Kidney glomerular epithelial cell (primary cell): Measurements from ENCODE around the gene TM4SF18.

Experiments
- DNase-seq: peaks from one replicate; lab custom pipeline; 2025; lab: John Stamatoyannopoulos, UW

The TM4SF18 gene

DNA sequence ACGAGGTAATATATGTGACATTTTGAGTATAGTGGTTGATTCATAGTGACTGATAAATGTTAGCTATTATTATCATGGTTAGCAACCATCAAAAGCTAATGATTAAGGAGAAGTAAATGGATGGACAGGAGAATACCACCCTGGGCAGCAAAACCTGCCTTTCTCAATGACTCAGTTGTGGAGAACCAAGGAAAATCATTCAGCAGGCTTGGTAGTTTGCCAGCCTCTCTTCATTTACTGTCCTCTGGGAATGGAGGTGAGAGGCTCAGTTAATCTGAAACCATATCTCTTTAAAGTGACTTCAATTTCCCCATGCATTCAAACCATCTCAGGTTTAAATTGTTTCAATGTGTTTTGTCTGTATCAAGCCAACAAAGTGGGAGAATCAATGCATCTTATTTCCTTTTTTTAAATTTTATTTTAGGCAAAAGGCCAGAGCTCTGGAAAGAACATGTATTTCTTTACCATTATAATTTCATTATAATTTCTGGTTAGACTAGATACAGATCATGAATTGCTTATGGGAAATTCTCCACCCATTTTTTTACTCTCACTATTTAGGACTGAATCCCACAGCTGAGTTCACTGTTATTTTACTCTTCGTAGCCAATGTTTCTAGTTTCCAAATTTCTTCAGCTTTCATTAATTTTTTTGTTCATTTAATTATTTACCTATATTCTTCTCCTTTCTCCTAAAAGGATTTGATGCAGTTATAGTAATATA, 2.7 kb downstream of the TM4SF18 start:
- peak; percentile 59 for DNase-seq

DNA sequence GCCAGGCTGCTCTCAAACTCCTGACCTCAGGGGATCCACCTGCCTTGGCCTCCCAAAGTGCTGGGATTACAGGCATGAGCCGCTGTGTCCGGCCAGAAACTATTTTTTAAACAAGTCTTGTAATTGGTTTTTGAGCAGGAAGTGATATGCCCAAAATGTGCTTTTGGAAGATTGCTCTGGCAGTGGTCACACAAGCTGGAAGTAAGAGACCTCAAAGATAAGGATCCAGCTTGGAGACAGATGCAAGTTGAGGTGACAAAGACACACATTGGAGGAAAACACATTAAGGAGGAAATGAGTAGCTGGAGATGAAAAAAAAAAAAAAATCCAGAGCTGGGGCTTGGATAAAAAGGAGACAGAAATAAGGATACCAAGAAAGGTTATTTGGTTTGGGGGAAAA, 6.3 kb downstream of the TM4SF18 start:
- DNase-seq: no peak

DNA sequence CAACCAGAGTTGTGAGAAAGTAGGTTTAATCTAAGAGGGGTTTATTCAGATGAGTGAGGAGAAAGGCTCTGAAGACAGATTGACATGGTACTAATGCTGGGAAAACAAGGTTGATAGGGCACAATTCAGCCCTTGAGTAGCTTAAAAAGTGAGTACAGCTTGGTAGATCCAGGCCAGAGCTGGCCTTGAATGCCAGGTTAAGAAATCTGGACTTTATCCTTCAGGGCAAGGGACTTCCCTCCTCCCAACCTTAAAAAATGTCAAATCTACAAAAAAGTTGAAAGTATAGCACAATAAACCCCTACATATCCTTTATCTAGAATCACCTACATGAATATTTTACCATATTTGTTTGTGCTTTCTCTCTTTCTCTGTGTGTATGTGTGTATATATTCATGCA, 7.9 kb downstream of the TM4SF18 start:
- DNase-seq: no peak

DNA sequence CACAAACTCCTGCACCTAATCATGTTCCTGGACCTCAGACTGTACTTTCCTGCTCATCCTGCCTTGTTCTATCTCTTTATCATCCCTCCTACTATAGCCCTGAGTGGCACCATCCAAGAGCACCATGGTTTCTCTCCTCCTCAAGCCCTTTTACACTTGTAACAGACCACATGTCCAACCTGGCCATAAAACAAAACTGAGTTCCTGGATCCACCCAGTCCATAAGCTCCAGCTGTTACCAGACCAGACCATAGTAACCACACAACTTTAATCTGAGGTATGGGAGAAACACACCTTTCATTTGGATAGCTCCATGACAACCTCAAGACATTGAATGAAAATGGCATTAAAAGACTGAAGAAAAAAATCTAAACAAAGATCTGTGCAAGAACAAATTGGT, 9.1 kb downstream of the TM4SF18 start:
- no peak for DNase-seq

DNA sequence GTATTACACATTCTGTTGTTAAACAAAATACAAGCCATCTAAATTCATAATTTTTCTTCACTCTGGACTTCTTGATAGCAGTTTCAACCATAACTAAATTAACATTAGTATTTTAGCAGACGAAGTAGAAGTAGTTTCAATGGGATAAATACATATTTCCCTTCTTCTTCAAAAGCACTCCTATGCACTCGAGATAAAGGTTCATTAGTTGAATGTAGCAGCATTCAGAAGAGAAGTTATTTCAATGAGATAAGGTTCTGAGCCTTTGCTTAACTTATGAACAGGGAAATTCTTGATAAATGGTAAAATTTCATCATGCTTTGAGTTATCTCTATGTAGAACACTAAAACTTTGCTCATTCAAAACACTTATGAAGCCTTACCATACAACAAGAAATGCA, 11.8 kb downstream of the TM4SF18 start:
- no peak for DNase-seq

DNA sequence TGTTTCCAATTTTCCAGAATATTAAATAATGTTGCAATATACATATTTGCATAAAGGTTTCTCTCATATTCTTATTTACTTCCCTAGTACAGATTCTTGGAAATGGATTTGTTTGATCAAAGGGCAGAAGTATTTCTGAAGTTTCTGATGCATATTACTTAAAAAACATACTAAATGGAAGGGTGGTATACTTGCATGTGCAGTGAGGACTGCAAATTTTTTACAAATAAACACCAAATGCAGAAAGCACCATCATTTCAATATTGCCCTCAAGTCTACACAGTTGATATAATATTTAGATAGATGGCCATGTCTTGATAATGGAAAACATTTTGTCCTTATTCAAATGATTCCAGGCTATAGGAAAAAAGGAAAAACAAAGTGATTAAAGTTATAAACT, 12.3 kb downstream of the TM4SF18 start:
- no peak for DNase-seq

DNA sequence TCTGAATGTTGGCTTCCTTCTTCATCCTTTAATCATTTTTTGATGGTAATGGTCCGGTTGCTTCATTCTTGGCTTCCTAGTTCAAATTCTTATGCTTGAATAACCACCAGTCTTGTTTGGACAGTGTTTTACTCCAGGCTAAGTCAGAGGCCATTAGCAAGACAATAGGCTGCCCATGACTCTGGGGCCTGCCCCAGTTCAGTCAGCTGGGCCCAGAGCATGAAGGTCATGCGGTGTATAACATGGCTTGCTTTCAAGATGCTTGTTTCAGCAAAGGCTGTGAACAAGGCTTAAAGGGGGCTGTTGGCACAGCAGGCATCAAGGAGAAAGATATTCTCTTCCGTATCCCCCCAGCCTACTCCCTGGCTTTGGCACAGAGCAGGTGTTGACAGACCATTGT, 13.7 kb downstream of the TM4SF18 start:
- no peak for DNase-seq

DNA sequence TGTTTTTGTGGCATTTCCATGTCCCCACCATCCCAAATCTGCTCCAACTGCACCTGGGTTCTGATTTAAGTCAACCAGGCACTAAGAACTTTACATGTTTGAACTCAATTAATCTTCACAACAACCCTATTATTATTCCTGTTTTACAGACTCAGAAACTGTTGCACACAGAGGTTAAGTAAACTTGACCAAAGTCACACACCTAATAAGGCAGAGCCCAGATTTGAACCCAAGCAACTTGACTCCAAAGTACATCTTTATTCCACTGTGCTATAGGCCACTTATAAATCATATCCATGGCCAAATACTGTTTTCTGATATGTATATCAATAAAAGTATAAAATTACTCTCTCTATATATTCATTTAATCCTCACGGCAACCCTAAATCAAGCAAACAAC, 16.4 kb downstream of the TM4SF18 start:
- DNase-seq: no peak

DNA sequence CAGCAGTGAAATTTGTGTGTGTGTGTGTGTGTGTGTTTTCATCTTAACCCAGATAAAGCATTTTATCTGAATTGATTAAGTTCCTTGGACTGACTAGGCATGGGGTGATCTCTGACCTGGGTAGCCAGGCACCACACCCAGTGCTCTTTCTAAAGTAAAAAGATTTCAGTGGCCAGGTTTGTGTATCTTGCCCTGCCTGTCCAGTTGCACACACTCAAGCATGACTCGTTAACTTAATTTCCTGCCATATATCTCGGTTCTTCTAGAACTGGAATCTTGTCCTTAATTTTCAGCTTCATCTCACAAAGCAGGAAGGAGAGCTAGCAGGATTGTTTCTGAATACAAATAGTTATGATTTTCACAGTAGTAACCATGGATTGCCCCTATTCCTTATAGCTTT, 17.0 kb downstream of the TM4SF18 start:
- no peak for DNase-seq

DNA sequence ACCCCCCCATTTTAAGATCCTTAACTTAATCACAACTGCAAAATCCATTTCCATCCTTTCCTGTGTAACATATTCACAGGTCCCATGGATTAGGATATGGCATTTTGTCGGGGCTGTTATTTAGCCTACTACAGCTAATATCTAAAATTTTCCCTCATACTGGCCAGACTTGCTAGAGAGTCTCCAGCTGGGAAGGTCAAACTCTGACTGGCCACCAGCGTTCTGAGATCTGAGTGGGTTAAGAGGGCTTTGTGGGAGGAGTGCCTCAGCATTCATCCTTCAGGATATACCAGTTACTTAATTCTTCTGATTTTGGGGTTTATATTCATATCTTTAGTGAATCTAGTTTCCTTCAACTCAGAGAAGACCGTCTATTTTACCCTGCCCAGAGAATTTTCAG, 17.7 kb downstream of the TM4SF18 start:
- no peak for DNase-seq

DNA sequence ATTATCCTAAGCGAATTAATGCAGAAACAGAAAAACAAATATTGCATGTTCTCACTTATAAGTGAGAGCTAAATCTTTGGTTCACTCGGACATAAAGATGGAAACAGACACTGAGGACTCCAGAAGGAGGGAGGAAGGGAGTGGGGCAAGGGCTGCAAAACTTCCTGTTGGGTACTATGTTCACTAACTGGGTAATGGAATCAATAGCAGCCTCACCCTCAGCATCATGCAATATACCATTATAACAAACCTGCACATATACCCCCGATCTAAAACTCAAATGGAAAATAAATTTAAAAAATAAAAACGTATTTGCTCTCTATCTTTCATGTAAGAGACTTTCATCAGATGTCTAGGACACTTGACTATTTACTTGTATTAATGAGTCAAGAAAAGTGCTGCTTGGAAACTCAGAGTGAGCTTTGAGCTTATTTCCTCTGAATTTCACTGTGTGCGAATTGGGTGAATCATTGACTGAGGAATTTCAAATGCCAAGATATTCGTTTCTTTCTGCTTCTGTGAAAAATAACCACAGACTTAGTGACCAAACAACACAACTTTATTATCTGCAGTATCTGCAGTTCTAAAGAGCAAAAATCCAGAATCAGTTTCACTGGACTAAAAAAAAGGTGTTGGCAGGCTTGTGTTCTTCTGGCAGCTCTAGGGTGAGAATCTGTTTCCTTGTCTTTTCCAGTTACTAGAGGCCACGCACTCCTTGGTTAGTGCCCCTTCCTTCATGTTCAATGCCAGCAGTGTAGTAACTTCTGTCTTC, 18.4 kb downstream of the TM4SF18 start:
- peak; percentile 70 for DNase-seq

DNA sequence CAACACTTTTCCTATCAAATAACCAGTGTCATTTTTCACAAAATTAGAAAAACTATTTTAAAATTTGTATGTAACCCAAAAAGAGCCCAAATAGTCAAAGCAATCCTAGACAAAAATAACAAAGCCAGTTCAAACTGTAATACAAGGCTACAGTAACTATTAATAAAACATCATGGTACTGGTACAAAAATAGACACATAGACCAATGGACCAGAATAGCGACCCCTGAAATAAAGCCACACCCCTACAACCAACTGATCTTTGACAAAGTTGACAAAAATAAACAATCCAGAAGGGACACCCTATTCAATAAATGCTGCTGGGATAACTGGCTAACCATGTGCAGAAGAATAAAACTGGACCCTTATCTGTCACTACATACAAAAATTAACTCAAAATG, 19.9 kb downstream of the TM4SF18 start:
- no peak for DNase-seq

DNA sequence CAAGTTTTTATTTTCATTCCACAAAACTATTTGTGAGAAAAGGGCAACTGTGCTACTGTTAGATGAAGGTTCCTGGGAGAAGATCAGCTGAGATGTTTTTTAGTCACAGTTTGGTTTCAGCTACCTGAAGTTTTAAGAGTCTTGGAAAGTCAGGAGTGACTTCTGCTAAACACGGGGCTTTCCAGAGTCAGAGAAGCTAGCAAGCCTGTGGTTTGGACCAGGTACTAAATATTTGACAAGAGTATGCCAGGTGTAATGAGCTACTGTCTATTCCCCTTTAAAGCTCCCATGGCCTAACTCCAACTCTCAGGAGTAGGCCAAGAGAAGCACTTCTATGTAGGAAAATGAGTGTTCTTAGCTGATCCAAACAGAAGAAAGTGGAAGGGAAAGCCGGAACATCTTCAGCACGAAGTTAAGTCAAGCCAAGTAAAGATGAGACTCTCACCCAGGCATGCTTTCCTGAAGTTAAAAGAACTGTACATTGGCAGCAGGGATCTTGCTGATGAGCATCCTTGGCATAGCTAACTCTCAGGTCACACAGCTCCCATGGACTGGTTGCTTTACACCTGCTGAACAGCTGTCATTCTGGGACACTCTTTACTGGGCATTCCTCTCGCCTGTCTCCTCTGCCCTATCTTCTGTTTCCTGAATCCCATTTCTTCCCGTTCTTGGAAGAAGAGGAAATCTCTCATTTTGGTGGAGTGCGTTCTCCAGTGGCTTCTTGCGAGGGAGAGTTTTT, 22.5 kb downstream of the TM4SF18 start:
- DNase-seq: no peak

DNA sequence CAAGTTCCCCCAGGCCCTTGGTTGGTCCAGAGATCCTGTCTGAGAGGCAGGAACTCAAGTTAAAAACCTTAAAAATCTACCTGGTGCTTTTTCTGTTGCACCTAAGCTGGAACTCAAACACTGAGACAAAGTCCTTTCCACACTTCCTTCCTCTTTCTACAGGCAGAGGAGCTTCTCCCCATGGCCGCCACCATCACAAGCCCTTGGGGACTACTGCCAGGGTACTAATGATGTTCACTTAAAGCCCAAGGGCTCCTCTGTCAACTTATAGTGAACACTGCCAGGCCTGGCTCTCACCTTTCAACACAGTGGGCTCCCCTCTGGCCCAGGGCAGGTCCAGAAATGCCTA, 26.0 kb downstream of the TM4SF18 start:
- DNase-seq: no peak

DNA sequence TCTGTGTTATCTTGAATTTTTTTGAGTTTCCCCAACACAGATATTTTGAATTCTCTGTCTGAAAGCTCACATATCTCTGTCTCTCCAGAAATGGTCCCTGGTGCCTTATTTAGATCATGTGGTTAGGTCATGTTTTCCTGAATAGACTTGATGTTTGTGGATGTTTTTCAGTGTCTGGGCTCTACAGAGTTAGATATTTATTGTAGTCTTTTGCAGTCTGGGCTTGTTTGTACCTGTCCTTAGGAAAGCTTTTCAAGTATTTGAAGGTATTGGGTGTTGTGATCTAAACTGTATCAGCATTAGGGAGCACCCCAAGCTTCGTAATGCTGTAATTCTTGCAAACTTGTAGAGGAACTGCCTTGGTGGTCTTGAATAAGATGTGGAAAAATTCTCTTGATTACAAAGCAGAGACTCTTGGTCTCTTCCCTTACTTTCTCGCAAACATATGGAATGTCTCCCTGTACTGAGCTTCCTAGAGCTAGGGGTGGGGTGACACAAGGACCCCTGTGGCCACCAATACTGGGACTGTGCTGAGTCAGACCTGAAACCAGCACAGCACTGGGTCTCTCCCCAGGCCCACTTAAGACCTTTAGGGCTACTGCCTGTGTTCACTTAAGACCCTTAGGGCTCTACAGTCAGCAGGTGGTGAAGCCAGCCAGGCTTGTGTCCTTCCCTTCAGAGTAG, 26.5 kb downstream of the TM4SF18 start:
- no peak for DNase-seq

DNA sequence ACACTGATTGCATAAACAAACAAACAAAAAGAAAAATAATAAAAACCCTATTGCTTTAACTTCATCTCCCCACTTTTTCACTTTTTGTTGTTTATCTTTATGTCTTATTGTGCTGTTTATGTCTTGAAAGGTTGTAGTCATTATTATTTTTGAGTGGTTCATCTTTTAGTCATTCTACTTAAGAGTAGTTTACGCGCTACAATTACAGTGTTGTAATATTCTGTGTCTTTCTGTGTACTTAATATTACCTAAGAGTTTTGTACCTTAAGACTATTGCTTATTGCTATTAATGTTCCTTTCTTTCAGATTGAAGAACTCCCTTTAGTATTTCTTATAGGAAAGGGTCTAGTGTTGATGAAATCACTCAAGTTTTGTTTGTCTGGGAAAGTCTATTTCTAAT, 28.1 kb downstream of the TM4SF18 start:
- no peak for DNase-seq

DNA sequence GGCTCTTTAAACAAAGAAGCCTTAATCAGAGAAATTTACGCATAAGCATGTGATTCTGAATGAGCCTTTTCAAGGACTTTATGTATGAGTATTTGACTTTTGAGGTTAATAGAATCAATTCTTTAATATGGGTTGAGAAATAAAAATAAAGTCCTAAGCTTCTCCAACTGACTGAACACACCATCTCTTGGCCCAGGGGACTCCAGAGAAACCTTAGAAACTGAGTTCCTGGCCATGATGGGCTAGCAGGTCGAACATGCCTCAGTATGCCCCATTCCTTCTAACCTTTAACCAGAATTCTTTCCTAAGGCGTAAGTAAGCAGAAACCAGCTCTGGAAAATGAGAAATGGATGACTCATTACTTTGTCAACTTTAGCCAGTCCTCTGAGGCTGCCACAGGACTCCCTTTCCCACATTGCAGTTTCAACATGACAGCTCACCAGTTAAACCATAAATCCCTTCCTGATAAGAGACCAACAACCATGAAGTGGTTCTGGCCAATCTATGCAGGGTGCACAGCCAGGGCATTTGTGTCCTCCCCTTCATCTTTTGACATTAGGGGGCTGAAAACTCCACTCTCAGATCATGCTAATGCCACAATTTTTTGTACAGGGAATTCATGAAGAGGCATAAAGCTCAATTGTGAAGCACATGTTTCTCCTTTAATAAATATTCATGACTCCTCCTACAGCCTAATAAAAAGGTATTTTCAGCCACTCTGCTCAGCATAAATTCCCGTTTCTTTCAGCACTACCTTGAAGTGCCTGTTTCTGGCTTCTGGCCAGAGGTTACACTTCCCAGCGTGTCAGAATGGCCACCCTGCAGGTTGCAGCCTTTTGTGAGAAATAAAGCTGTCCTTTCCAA, 33.3 kb downstream of the TM4SF18 start:
- peak; percentile 96 for DNase-seq

DNA sequence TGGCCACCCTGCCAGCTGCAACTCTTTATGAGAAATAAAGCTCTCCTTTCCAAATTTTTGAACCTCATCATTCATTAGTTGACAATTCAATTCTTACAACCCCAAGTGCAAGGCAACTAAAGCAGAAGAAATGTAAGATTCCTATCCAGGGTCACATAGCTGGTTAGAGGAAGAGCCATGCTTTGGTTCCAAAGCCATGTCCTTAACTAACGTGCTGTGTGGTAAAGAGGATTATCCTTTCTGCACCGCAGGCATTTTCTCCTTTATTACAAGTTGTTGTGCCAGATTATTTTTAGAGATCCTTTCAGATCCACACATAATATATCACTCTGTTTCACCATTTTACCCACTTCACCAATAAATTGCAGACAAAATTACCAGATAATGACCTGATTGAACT, 36.5 kb downstream of the TM4SF18 start:
- no peak for DNase-seq

DNA sequence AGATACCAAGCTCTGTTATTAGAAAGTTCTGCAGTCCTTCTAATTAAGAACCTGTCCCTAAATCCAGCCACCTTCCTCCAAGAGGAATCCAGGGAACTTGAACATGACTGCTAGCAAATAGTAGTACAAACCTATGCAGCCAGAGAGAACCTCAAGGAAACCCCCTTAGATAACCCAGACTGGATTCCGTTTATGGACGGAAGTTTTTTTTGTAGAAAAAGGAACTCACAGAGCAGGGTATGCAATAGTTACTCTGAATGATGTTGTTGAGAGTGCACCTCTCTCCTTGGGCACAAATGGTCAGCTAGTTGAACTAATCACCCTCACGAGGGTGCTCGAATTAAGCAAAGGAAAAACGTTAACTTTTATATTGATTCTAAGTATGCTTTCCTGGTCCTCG, 40.8 kb downstream of the TM4SF18 start:
- DNase-seq: no peak

DNA sequence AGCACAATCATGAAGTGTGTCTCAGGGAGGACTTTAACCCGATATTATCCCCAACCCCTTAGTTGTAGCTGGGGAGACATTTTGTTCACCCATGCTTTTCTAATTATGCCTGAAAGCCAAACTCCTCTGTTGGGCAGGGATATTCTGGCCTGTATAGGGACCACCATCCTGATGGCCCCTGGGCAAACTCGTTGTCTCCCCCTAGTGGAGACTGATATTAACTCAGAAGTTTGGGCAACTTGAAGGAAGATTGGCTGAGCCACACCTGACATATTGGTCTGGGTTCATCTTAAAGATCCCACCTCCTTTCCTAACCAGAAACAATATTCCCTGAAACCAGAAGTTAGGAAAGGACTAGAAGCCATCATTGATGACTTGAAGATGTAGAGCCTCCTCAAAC, 42.3 kb downstream of the TM4SF18 start:
- no peak for DNase-seq

DNA sequence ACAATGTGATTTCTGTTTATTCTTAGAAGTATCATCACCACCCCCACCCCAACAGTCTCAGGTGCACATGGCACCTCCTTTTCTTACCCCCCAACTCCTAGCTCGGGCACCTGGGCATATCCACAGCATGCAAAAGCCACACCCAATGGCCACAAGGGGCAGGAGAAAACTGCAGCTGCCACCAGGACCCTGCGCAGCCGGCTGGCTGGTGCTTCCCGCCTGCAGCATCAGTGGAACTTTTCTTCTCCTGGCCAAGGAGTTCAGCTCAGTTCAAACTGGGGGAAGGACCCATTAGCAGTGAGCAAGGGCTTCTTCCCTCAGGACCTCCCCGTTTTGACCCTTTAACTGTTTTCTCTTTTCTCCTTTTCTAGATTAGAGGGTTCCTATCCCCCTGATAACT, 44.8 kb downstream of the TM4SF18 start:
- DNase-seq: no peak

DNA sequence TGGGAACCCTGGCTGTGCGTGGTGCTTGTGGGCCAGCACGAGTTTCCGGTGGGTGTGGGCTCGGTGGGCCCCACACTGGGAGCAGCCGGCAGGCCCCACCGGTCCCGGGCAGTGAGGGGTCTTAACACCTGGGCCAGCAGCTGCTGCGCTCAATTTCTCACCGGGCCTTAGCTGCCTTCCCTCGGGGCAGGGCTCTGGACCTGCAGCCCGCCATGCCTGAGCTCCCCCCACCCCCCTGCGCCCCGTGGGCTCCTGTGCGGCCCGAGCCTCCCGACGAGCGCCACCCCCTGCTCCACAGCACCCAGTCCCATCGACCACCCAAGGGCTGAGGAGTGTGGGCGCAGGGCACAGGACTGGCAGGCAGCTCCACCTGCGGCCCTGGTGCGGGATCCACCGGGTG, 49.4 kb downstream of the TM4SF18 start:
- no peak for DNase-seq
